ENCODE data around the gene ADAMTS12.

GRCh38 chr5:33892620-33893137, 889 bp upstream of the ADAMTS12 start:
- TF ChIP-seq, protein P1, sequence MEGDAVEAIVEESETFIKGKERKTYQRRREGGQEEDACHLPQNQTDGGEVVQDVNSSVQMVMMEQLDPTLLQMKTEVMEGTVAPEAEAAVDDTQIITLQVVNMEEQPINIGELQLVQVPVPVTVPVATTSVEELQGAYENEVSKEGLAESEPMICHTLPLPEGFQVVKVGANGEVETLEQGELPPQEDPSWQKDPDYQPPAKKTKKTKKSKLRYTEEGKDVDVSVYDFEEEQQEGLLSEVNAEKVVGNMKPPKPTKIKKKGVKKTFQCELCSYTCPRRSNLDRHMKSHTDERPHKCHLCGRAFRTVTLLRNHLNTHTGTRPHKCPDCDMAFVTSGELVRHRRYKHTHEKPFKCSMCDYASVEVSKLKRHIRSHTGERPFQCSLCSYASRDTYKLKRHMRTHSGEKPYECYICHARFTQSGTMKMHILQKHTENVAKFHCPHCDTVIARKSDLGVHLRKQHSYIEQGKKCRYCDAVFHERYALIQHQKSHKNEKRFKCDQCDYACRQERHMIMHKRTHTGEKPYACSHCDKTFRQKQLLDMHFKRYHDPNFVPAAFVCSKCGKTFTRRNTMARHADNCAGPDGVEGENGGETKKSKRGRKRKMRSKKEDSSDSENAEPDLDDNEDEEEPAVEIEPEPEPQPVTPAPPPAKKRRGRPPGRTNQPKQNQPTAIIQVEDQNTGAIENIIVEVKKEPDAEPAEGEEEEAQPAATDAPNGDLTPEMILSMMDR (conservative IDR thresholded peaks at IDR 0.05; ENCODE audit: low read length) = no peak
- TF ChIP-seq EZH2phosphoT487 (IDR thresholded peaks at IDR 0.05; ENCODE audit: borderline replicate concordance, low read depth, low read length) = no peak

Data from OCI-LY7 (cell line).